NCI-H1092 (cell line): ENCODE results near the gene RNF224.
"Not testable (repeated sequence)": the region's sequence is repeated elsewhere in the genome, so short reads cannot be mapped to it uniquely, and the experiment has no call there.

Experiments used
- DNase-seq: peaks from one replicate; lab custom pipeline; 2025; lab: John Stamatoyannopoulos, UW

Gene RNF224

DNA sequence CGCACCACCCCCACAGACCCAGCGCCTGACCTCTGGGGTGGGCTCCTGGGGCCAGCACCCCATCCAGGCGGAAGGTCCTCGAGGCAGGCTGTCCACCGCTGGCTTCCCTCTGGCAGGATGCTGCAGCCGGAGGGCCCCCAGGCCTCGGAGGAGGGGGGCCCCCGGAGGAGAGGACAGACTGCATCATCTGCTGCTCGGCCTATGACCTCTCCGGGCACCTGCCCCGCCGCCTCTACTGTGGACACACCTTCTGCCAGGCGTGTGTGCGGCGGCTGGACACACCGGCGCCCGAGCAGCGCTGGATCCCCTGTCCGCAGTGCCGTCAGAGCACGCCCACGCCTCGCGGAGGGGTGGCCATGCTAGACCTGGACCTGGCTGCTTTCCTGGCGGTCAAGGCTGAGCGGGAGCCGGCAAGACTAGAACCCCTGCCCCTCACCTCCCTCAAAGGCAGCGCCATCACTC is 1.2 kb downstream of the RNF224 start:
- no peak for DNase-seq

DNA sequence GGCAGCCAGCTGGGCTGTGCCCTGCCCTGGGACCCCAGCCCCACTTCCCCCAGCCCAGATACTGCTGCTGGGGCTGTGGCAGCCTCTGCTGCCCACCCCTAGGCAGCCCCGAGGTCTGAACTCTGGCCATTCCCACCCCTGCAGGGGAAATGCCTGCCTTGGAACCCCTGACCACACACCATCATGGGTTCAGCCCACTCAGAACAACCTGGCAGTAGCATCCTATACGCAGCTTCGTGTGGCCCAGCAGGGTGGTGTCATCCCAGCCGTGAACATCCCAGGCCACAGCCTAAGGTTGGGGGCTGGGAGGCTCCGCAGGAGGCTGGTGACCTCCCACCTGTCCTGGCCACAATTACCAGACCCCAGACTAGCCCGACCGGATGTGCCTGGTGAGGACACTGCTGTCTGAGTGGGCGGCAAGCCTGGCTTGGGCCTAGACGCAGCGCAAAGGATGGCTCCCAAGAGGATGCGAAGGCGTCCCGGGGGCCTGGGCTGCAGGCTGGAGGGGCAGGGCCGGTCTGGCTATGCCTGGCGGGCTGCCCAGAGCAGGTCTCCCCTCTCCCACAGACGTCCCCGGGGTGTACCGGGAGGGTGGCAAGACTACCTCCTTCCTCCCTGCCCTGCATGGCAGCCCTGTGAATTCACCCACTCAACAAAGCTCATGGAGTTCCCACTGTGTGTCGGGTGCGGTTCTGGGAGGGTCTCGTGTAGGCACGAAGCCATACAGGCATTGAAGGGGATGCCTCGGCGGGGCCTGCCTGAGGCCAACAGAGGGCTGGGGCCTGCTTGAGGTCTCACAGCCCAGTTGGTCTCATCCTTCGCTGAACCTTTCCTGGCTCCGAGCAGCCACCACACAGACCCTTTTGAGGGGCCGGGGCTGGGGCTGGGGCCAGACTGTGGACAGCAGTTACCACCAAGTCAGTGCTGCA is 1.9 kb downstream of the RNF224 start:
- DNase-seq = no peak

DNA sequence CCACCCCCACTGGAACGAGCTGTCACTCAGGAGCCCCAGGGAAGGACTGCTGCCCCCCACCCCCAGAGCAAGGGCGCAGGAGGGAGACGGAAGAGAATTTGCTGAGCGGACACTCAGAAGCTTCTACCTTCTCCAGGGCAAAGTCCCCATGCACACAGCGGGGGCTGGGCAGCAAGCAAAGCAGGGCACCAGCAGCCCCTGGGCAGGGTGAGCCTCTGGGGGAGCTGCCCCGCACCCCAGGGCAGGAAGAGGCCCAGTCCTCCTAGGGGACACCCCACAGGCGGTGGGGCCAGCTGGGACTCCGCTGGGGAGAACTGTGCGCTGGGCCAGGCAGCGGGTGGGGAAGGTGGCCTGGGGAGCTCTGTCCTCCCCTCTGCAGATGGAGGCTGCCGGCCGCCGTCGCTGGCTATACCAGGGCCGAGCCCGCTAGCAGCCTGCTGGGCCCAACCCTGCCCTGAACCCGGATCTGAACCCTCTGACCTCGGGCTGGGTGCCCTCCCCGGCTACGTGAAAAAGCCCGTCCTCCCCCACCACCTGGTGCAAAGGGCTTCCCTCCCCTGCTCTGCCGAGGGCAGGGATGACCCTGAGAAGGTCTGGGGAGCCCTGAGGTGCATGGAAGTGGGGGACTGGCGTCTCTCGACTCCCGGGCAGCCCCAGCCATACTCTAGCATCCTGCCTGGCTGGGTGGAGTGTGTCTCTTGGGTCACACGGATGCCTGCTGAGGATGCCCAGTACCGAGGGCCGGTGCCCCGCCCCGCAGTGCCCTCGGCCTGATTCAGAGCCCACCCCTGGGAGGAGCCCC is 2.8 kb downstream of the RNF224 start:
- no peak for DNase-seq

DNA sequence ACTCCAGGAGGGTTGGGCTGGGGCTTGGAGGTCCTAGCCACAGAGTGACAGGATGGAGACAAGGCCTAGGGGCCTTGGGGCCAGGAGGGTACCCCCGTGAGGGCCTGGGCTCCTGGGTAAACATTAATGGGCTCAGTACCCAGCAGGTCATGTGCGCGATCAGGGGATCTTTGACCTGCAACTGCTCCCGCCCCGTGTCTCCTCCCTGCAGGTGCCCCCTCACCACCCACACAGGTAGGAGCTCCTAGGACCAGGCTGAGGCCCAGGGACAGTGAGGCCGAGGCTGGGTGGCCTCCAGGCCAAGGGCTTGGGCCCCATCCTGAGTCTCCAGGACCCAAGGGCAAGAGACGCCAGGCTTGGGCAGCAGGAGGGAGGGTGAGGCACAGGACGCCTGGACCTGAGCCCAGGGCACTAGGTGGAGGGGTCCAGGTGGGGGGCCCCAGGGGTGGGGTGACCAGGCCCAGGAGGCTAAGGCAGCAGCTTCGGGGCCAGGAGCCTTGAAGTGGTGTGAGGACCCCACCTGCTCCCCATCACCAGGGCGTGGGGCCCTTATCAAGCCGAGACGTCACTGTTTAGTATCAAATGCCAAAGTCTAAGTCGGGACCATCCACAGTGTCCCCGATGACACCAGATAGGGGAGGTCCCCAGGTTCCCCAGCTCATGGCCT is 3.5 kb downstream of the RNF224 start, which contains the start of gene SLC34A3:
Gene SLC34A3, plus strand, starts transcription at position 197 of the 667 bp plus-strand sequence. CDS start 802 bp downstream, outside the sequence.
- no peak for DNase-seq

DNA sequence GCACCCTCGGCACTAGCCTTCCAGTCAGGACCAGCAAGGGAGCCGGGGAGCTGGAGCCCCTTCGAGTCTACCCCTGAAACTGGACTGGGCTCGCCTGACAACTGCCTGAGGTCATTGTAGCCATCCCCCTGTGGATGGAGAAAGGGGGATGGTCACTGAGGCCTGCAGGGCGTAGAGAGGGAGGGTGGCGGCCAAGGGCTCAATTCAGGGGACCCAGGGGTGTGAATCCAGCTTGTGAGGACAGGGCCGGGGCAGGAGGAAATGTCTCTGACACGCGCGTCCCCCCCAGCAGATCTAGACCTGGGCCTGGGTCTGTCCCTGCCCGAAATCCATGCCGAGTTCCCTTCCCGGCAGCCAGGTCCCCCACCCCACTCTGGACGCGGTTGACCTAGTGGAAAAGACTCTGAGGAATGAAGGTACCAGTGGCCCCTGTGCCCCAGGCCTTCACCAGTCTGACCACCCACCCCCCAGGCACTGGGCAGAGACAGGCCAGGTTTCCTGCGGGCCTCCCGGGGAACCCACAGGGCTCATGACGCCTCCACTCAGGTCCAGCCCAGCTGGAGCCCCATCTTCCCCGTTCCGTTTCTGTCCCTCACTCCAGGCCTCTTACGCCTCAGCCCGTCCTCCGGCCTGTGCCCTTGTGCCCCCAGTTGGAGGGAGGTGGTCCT is 4.2 kb downstream of the RNF224 start:
- no peak for DNase-seq

DNA sequence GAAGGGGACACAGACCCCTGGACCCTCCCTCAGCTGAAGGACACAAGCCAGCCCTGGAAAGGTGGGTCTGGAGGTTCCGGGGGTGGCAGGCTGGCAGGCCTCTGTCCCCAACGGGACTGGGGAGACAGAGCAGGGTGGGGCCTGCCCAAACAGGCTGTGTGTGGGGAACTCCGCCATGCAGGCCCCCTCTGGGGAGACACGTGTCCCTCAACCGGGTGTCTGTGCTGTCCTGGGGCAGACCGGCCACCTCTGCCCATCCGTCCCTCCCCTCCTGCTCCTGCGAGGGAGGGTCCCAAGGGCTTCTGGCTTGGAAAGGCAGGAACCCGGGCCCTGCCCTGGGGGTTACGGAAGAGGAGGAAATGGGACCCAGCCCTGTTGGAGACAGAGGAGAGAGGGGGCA is 4.8 kb downstream of the RNF224 start:
- no peak for DNase-seq

DNA sequence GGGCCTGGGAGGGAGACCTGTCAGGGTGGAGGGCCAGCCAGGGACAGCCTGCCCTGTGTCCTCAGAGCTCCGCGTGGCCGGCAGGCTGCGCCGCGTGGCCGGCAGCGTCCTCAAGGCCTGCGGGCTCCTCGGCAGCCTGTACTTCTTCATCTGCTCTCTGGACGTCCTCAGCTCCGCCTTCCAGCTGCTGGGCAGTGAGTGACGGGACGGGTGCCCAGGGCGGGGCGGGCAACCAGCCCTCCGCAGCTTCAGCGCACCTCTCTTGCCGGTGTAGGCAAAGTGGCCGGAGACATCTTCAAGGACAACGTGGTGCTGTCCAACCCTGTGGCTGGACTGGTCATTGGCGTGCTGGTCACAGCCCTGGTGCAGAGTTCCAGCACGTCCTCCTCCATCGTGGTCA is 5.2 kb downstream of the RNF224 start:
- no peak for DNase-seq

DNA sequence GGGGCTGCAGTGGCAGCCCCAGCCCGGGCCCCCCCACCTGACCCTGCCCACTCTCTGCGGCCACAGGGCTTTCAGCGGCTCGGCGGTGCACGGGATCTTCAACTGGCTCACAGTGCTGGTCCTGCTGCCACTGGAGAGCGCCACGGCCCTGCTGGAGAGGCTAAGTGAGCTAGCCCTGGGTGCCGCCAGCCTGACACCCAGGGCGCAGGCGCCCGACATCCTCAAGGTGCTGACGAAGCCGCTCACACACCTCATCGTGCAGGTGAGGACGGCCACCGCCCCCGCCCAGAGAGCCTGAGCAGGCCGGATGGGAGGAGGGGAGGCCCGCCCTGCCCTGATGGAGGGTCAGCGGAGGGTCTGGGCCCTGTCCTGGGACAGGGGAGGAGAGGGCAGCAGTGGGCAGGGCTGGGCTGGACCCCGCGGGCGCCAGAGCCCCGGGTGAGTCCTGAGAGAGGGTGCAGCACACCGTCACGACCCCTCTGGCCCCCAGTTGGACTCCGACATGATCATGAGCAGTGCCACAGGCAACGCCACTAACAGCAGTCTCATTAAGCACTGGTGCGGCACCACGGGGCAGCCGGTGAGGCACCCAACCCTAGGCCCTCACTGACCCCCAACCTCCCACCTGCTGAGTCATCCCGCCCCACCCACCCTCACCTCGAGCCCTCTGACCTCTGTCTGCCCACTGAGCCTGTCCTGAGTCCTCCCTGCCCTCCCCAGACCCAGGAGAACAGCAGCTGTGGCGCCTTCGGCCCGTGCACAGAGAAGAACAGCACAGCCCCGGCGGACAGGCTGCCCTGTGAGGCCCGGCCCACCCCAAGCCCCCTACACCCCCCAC is 6.1 kb downstream of the RNF224 start:
- no peak for DNase-seq

DNA sequence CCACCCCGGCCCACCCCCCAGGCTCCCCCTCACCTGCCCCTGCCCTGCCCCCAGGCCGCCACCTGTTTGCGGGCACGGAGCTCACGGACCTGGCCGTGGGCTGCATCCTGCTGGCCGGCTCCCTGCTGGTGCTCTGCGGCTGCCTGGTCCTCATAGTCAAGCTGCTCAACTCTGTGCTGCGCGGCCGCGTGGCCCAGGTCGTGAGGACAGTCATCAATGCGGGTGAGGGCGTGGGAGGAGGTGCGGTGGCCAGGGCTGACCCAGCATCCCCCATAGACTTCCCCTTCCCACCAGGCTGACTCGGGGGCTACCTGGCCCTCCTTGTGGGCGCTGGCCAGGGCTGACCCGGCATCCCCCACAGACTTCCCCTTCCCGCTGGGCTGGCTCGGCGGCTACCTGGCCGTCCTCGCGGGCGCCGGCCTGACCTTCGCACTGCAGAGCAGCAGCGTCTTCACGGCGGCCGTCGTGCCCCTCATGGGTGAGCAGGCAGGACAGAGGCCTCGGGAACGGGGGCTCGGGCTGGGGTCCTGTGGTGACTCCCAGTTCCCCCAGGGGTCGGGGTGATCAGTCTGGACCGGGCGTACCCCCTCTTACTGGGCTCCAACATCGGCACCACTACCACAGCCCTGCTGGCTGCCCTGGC is 6.9 kb downstream of the RNF224 start:
- DNase-seq = no peak

DNA sequence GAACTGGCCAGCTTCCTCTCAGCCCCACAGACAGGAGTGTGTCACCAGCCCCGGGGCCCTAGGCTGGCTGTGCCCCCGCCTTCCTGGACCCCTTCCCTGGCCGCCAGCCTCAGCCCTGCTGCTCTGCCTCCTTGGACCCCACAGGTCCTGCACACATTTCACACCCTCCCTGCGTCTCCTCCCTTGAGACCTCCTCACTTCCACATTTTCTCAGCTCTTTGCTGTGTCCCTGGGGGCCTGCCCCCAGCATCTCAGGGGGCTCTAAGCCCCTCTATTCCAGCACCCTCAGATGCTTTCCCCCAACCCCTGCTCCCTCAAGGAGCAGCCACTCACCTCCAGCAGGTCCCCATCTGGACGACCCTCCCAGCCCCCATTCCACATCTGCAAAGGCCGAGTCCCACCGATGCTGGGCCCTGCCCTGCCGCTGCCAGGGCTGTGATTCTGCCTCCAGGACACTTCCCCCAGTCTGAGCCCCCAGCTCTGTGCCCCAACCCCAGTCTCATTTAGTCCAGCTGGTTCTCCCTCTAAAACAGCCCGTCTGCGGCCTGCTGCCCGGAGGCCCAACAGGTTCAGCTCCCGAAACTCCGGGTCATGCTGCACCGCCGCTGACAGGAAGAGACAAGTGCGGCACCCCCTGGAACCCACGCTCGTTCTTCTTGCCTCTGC is 7.6 kb downstream of the RNF224 start:
- DNase-seq = no peak

DNA sequence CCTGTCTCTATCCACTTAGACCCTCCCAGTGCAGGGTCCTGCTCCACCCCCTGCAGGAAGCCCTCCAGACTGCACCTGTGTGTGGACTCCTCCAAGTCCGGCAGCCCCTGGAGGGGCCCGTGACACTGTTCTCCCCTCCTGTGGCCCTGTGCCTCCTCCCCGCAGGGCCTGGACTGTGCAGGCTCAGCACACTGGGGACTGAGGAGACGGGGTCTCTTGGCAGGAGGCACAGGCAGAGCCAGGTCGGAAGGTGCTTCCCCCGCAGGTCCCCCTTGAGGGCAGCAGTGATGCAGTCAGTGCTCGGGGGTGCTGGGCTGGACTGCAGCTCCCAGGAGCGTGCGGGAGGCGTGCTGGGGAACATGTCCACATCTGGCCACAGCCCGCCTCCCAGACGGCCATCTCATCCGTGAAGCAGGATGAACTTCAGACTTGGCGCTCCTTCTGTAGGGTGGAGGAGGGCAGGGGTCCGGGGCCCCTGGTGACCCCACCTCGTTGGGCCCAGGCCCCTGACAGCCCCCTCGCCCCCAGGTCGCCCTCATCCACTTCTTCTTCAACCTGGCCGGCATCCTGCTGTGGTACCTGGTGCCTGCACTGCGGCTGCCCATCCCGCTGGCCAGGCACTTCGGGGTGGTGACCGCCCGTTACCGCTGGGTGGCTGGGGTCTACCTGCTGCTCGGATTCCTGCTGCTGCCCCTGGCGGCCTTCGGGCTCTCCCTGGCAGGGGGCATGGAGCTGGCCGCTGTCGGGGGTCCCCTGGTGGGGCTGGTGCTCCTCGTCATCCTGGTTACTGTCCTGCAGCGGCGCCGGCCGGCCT is 8.3 kb downstream of the RNF224 start:
- no peak for DNase-seq

DNA sequence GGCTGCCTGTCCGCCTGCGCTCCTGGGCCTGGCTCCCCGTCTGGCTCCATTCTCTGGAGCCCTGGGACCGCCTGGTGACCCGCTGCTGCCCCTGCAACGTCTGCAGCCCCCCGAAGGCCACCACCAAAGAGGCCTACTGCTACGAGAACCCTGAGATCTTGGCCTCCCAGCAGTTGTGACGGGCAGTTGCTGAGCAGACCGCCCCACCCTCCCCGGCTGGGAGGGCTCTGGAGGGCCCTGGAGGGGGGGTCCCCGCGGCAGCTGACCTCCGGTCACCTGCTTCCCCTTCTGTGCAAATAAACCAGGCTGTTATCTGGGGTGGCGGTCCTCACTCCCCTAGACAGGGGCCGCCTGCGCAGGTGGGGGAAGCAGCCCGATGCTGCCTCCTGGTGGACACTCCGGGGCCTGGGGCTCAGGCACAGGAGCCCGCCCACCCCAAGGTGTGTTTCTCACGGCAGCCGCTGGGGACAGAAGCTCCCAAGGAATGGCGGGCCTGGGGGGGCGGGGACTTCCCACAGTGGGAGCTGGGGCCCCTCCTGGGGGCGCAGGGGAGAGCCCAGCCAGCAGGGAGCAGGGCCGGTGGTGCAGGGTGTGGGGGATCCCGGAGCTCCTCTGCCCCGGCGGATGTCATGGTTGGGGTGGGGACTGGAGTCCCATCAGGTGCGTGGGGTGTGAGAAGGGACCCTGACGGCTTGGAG is 9.1 kb downstream of the RNF224 start:
- peak; percentile 82 for DNase-seq

DNA sequence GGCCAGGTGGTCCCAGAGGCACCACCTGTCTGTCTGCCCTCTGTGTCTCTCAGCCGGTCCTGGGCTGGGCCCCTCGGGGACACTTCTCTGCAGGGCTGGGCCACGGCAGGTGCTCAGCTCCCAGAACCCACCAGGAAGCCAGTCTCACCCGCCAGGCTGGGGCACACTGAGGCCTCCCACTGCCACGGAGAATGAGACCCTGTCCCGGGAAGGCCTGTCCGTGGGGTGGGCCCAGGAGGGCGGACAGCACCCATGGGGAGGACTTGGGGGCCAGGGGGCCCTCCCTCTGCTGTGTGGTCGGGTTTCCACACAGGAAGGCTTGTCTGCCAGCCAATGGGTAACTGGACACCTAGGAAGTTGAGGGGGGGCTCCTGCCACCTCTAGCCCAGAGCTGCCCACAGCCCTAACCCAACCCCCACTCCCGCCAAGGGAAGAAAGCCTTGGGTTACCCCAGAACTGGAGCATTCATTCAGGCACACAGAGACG is 9.7 kb downstream of the RNF224 start:
- DNase-seq = no peak

DNA sequence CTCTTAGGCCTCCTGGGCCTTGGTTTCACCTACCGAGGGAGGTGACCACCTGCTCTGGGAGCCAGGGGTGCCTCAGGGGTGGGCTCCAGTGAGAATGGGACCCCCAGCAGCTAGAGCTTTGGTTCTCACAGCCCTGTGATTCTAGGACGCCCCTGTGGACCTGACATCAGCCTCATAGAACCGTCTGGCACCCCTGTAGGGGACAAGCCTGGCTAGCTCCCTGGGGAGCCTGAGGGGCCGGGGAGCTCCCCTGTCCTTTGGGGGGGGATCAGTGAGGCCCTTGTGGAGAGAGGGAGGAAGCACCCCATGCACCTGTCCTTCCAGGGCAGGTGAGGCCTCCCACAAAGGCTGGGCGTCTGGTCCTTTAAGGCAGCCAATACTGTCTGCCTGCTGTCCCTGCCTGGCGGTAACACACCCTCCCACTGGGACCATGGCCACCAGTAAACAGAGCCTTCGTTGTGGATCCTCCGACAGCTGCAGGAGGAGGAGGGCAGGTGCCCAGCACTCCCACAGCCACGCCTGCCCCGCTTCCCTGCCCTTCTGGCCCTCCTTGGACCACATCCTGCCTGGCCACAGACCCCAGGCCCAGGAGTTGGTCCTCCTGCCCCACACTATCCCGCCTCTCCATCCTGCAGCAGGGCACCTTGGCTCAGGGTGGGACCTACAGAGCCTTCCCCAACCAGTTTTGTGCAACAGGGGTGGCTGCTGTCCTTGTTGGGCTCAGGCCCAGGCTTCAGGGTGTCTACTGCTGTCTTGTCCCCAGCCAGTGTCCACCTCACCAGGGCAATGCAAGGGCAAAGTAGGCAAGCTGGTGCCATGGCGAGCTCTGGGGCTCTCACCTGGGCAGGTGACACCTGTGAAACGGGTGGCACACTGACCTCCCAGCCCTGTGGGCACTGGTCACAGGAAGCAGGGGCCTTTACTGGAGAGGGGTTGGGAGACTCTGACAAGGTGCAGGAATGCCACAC is 10.7 kb downstream of the RNF224 start:
- DNase-seq = peak; percentile 47

DNA sequence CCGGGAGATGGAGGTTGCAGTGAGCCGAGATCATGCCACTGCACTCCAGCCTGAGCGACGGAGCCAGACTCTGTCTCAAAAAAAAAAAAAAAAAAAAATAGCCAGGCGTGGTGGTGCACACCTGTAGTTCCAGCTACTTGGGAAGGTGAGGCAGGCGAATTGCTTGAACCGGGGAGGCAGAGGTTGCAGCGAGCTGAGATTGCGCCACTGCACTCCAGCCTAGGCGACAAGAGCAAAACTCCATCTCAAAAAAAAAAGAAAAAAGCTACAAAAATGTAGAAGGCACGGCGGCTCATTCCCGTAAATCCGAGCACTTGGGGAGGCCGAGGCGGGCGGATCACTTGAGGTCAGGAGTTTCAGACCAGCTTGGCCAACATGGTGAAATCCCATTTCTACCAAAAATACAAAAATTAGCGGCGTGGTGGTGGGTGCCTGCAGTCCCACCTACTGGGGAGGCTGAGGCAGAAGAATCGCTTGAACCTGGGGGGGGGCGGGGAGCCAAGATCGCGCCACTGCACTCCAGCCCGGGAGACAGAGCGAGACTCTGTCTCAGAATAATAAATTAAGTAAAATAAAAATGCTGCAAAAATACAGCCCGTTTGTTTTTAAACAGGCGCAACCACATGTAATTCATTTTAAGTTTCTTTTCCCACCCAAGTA is 12.4 kb downstream of the RNF224 start:
- not testable (repeated sequence) for DNase-seq

DNA sequence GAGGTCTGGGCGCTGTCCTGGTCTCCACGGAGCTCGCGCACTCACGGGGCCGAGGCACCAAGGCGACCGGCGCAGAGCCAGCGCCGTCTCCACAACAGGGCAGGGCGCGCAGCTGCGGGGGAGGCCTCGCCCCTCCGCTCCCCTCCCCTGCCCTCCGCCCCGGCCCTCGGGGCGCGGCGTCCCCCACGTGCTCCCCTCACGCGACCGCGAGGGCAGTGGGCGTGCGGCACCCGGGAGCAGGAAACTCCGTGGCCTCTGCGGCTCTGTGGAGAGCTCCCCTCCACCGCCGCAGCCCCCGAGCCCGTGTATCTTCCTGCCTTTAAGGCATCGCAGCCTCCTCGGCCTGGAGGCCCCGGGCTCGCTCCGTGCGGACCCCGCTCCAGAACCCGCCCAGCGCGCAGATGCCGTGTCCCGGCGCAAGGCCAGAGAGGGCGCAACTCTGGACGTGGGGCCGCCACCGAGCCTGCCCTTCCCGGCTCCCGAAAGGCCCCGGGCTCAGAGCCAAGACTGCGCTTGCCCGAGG is 13.1 kb downstream of the RNF224 start:
- DNase-seq = peak; percentile 71
